ENCODE results near the gene SLPI. TPM values are rescaled to one million over a fixed set of nuclear protein-coding genes. Genes with fewer than 3 reads are reported as not detected.

SLPI gene
- total RNA-seq, 4 donors from 2014 or later: 3.0 to 52.4 (median 39.6) TPM

GRCh38 chr20:45289942-45290676 lies 35.7 kb upstream of the SLPI start:
- WGBS, 2 donors: 77% methylated on average over 13 of the region's 13 CpGs
- no peak for TF ChIP-seq POLR2A (IDR thresholded peaks at IDR 0.05)
- no peak for TF ChIP-seq CTCF (IDR thresholded peaks at IDR 0.05)
- intact Hi-C loops (cut with DNase I): no loop called here
- no peak for DNase-seq
- no peaks in the 10 kb centered on the region for H3K36me3 ChIP-seq
- H3K4me3 ChIP-seq (replicated peaks in 1 of 3): no peak overlapping the region
- no peaks in the 10 kb centered on the region for H3K9me3 ChIP-seq
- no peak overlapping the region for H3K27ac ChIP-seq
- no peaks in the 10 kb centered on the region for H3K27me3 ChIP-seq
- peaks cover 7 to 9% of the 10 kb centered on the region in 2 donors for H3K4me1 ChIP-seq

- no peak overlapping the region for H3K4me3 ChIP-seq (replicated peaks in 1 of 3)
- intact Hi-C loops (cut with DNase I): no loop called here
- no peak overlapping the region for H3K27ac ChIP-seq
- no peaks in the 10 kb centered on the region for H3K9me3 ChIP-seq
- peaks cover 7 to 9% of the 10 kb centered on the region in 2 donors for H3K4me1 ChIP-seq
- H3K27me3 ChIP-seq: no peaks in the 10 kb centered on the region
- whole genome bisulfite sequencing, 2 donors: 85 to 86% methylated on average over 5 of the region's 5 CpGs
- no peak for TF ChIP-seq POLR2A (IDR thresholded peaks at IDR 0.05)
- TF ChIP-seq CTCF (IDR thresholded peaks at IDR 0.05): no peak
- no peak for DNase-seq
- H3K36me3 ChIP-seq: no peaks in the 10 kb centered on the region
Observed at GRCh38 chr20:45288860-45289259, 34.5 kb upstream of the SLPI start.

DNA sequence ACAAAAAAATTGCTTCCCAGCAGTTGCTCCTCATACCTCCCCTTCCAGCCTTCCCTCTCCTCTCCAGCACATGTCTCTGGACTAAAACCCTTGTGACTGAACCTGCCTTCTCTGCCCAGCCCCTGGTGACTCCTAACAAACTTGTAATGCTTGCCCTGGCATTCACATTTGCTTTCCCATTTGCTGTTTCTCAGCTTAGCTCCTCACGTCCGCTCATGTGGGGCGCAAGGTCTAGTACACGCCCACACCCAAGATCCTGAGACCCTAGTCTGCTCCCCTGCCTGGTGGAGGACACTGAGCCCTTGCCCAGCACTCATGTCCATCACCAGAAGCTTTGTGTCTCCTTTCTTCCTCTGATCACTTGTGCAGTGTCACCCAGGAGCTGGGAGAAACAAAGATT lies 34.0 kb upstream of the SLPI start:
- TF ChIP-seq POLR2A (IDR thresholded peaks at IDR 0.05): no peak
- TF ChIP-seq CTCF (IDR thresholded peaks at IDR 0.05): no peak
- intact Hi-C loops (cut with DNase I): no loop called here
- WGBS, 2 donors: 82 to 85% methylated on average over 4 of the region's 4 CpGs

DNA sequence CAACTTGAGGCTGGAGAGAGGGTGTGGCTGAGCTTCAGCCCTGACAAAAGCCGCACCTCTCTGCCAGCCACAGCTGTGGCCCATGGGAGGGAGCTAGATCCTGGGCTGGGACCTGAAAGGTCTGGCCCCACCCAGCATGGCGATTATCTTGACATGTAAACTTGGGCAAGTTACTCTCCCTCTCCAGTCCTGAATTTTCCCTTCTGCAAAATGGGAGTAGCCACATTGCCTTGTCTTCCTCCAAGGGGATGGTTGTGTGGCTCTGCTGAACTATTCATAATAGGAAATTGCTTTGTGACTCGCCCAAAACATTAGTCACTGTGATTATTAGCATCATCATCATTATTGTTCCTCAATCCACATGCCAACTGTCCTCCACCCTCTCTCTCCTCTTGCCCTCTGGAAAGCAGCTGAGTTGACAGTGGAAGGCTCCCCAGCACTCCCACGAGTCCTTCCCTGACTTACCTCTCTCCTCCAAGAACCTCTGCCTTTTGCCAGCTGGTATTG lies 29.2 kb upstream of the SLPI start:
- Histone ChIP-seq H3K27me3 (no peaks in the 10 kb centered on the region), H3K4me3 (replicated peaks in 1 of 3) (no peak overlapping the region), H3K9me3 (no peaks in the 10 kb centered on the region), H3K36me3 (no peaks in the 10 kb centered on the region), H3K27ac (no peak overlapping the region), H3K4me1 (no peaks in the 10 kb centered on the region)
- intact Hi-C loops (cut with DNase I): no loop called here
- TF ChIP-seq POLR2A (IDR thresholded peaks at IDR 0.05) (no peak), CTCF (IDR thresholded peaks at IDR 0.05) (no peak)
- no peak for DNase-seq
- WGBS, 2 donors: 29 to 62% methylated on average over 3 to 4 of the region's 4 CpGs

More for the DNA sequence above, 34.0 kb upstream of the SLPI start:
- Histone ChIP-seq H3K36me3 (no peaks in the 10 kb centered on the region), H3K4me3 (replicated peaks in 1 of 3) (no peak overlapping the region), H3K9me3 (no peaks in the 10 kb centered on the region), H3K4me1 (peaks cover 5 to 8% of the 10 kb centered on the region in 2 donors), H3K27ac (no peak overlapping the region), H3K27me3 (no peaks in the 10 kb centered on the region)
- no peak for DNase-seq
